Activated naive CD8-positive, alpha-beta T cell treated with anti-CD3 and anti-CD28 coated beads, Interleukin-2, amount 50 U/mL, for 24 hours (primary cell): ENCODE data around the gene GABRG3.
"Not testable (repeated sequence)": the region's sequence is repeated elsewhere in the genome, so short reads cannot be mapped to it uniquely, and the experiment has no call there.

Experiments used
- ATAC-seq: fragments of 150-1000 bp; cut with Tn5 transposase; one replicate; pipeline ENCODE4 v1.10.0; 2021
- DNase-seq: peaks from one replicate; pipeline ENCODE4 v3.0.0; 2021
- H3K27ac Mint-ChIP-seq: one replicate; pipeline ENCODE4 v1.8.0; 2021; ENCODE audit warnings: mild to moderate bottlenecking, mixed read lengths
- H3K27me3 Mint-ChIP-seq: one replicate; pipeline ENCODE4 v1.8.0; 2021; ENCODE audit warnings: mixed read lengths
- H3K36me3 Mint-ChIP-seq: one replicate; pipeline ENCODE4 v1.8.0; 2021; ENCODE audit warnings: low read depth, mixed read lengths
- H3K4me1 Mint-ChIP-seq: one replicate; pipeline ENCODE4 v1.8.0; 2021; ENCODE audit warnings: mixed read lengths
- H3K4me3 Mint-ChIP-seq: one replicate; pipeline ENCODE4 v1.8.0; 2021; ENCODE audit warnings: mild to moderate bottlenecking, moderate library complexity, mixed read lengths
- H3K9me3 Mint-ChIP-seq: one replicate; pipeline ENCODE4 v1.8.0; 2021; ENCODE audit warnings: mixed read lengths

Gene GABRG3

DNA sequence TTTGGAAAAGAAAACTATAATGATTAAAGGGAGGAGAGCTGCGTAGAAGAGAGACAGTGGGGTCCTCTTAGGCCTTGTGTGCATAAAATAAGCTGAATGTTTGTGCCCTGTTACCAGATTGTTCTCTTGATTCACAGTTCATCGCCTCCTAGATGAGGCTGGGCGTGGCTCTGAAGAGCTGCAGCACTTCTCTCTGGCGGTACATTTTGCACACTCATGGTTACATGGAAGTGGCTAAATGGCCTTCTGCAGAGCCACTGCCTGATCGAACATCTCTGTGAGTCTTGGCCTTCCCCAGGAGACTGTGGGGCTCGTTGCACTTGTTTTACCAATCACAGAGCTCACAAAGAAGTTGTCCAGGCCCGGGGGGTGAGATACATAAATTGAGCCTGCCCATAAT, 208.8 kb downstream of the GABRG3 start:
- H3K4me1 Mint-ChIP-seq = no peaks in the 10 kb centered on the region
- H3K4me3 Mint-ChIP-seq = no peak overlapping the region
- no peaks in the 10 kb centered on the region for H3K36me3 Mint-ChIP-seq
- no peaks in the 10 kb centered on the region for H3K27me3 Mint-ChIP-seq
- H3K27ac Mint-ChIP-seq = no peak overlapping the region
- DNase-seq (no peak), ATAC-seq (no peak)
- H3K9me3 Mint-ChIP-seq = peaks cover 23% of the 10 kb centered on the region

DNA sequence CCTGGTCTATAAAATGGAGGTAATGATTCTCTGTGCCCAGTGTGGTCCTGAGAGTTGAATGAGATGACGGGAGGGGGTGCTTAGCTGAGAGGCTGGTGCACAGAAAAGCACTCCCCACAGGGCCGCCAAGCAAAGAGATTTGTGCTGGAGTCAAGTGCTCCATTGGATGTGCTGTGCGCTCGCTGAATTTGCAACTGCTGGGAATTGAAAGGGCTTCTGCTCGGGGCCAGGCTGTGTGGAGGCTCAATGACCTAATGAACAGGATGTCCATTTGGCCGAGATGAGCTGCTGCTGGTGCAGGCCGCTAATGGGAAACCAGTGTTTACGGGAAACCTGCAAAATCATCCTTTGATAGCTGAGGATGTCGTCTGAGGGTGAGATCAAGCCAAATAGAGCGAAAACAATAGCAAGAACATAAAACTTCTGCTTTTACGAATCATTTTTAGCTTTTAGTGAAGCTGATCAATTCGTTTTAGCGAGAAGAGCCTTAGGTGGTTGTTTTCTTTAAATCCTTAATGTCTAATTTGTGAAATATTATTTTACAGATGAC, 211.7 kb downstream of the GABRG3 start:
- no peak overlapping the region for H3K4me3 Mint-ChIP-seq
- H3K27ac Mint-ChIP-seq = no peak overlapping the region
- ATAC-seq = no peak
- no peak for DNase-seq
- H3K36me3 Mint-ChIP-seq = no peaks in the 10 kb centered on the region
- H3K9me3 Mint-ChIP-seq = peaks cover 20% of the 10 kb centered on the region
- H3K27me3 Mint-ChIP-seq = no peaks in the 10 kb centered on the region
- no peaks in the 10 kb centered on the region for H3K4me1 Mint-ChIP-seq

DNA sequence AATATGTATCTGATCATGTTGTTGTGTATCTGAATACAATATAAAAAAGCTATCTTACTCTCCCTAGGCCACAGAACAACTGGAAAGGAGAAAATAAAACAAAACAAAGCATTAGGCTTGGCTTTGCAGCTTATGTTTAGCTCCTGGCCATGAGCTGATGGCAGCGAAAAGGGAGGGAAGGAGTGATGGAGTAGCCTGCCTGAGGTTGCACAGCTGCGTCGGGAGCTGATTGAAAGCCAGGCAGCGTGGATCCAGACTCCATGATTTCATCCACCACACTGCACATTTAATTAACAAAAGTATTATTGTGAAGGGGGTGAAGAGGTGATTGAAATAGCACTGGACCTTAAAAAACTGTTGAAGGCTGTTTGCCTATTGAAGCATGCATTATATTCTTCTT, 212.2 kb downstream of the GABRG3 start:
- no peak for DNase-seq
- Mint-ChIP-seq H3K4me1 (no peaks in the 10 kb centered on the region), H3K4me3 (no peak overlapping the region), H3K27me3 (no peaks in the 10 kb centered on the region), H3K9me3 (peaks cover 20% of the 10 kb centered on the region), H3K36me3 (no peaks in the 10 kb centered on the region), H3K27ac (no peak overlapping the region)
- no peak for ATAC-seq

DNA sequence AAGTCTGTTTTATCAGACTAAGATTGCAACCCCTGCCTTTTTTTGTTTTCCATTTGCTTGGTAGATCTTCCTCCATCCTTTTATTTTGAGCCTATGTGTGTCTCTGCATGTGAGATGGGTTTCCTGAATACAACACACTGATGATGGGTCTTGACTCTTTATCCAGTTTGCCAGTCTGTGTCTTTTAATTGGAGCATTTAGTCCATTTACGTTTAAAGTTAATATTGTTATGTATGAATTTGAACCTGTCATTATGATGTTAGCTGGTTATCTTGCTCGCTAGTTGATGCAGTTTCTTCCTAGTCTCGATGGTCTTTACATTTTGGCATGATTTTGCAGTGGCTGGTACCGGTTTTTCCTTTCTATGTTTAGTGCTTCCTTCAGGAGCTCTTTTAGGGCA, 220.5 kb downstream of the GABRG3 start:
- not testable (repeated sequence) for H3K4me3 Mint-ChIP-seq, DNase-seq, ATAC-seq, H3K27ac Mint-ChIP-seq, H3K4me1 Mint-ChIP-seq, H3K36me3 Mint-ChIP-seq, H3K27me3 Mint-ChIP-seq
- peaks cover 16% of the 10 kb centered on the region for H3K9me3 Mint-ChIP-seq

DNA sequence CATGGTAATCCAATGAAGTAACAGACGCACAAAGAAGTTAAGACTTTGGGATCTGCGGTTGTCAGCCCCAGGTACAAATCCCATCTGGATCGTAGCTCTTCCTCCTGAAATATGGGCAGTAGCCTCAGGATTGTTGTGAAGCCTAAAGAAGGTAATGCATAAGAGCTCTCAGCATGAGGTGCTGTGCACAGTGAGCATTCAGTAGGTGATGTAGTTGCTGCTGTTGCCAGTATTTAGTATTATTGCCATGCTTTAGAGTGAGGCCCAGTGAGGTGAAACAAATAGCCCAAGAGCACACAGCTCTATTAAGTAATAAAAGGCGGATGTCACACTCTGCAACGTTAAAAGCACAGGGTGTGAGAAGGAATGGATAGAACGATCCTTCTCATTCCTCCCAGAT, 225.7 kb downstream of the GABRG3 start:
- Mint-ChIP-seq H3K27me3 (no peaks in the 10 kb centered on the region), H3K9me3 (peaks cover 20% of the 10 kb centered on the region), H3K36me3 (no peaks in the 10 kb centered on the region), H3K27ac (no peak overlapping the region), H3K4me3 (no peak overlapping the region), H3K4me1 (no peaks in the 10 kb centered on the region)
- DNase-seq = no peak
- no peak for ATAC-seq

DNA sequence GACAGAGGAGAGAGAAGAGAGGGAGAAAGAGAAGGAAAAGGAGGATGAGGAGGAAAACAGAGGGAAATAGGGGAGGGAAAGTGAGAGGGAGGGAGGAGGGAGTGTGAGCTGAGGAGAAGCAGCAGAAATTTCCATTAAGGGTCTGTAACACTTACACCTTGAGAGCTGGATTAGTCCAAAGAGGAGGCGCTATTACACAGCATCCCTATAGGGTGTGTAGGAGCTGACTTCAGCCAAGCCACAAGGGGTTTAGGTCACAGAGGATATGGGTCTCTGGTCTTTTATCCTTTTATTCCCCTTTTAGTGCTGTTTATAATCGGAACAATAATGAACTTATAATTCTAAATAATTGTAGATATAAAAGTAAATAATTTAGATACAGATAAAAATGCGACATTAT, 230.4 kb downstream of the GABRG3 start:
- DNase-seq (no peak), ATAC-seq (no peak)
- no peaks in the 10 kb centered on the region for H3K4me1 Mint-ChIP-seq
- no peak overlapping the region for H3K4me3 Mint-ChIP-seq
- H3K27ac Mint-ChIP-seq = no peak overlapping the region
- no peaks in the 10 kb centered on the region for H3K27me3 Mint-ChIP-seq
- H3K9me3 Mint-ChIP-seq = peaks cover 24% of the 10 kb centered on the region
- H3K36me3 Mint-ChIP-seq = no peaks in the 10 kb centered on the region

DNA sequence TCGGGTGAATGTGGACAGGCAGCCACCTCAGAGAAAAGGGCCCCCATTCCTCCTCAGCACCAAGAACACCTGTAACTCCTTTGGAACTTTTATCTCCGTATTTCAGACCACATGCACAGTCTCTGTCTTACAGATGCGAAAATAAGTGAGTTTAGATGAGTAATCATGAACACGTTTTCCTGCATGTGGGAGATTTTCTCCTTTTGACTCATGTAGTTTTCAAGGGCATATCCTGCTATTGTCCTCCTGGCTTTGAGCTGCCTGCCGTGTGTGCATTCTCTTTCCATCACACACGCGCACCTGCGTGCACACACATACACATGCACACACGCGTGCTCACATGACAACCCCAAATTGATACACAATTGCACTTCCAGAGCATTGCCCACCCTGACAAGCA, 239.2 kb downstream of the GABRG3 start:
- H3K27ac Mint-ChIP-seq = no peak overlapping the region
- DNase-seq (no peak), ATAC-seq (no peak)
- no peak overlapping the region for H3K4me3 Mint-ChIP-seq
- peaks cover 17% of the 10 kb centered on the region for H3K9me3 Mint-ChIP-seq
- H3K36me3 Mint-ChIP-seq = no peaks in the 10 kb centered on the region
- no peaks in the 10 kb centered on the region for H3K27me3 Mint-ChIP-seq
- H3K4me1 Mint-ChIP-seq = no peaks in the 10 kb centered on the region

DNA sequence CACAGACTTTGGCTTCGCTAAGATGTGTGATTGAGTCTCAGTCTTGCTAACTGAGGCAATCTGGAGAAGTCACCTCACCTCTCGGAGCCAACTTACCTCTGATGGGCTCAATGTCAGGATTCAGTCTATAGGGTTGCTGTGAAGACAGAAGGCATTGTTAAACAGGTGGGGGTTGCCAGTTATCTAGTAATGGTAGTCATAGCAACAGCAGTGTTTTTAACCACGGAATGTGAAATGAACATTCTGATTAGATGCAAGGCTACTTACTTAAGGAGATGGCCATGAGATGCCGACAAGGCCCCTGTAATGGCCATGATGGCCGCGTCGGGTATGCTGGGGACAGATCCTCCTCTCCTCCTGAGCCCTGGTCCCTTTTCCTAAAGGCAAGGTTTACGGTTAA, 243.1 kb downstream of the GABRG3 start:
- Mint-ChIP-seq H3K4me3 (no peak overlapping the region), H3K4me1 (no peaks in the 10 kb centered on the region), H3K36me3 (no peaks in the 10 kb centered on the region), H3K9me3 (peaks cover 17% of the 10 kb centered on the region), H3K27me3 (no peaks in the 10 kb centered on the region), H3K27ac (no peak overlapping the region)
- DNase-seq (no peak), ATAC-seq (no peak)

DNA sequence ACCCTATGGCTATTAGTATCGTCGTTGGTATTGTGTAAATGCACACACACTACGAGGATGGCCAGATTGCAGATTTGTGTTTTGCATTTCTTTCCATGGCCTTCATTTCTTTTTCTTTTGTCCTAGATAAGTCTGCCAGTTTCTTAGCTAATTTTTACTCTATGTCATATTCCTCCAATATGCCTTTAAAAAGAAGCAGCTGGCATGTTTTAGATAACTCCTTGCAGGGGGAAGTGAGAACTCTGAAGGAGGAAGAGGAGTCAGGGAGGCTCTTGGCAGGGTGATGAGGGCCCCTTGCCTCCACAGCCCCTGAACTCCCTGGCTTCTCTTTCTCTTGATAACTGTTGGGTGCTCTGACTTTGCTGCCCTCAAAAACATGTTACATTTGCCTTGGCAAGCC, 244.0 kb downstream of the GABRG3 start:
- DNase-seq (no peak), ATAC-seq (no peak)
- Mint-ChIP-seq H3K4me1 (no peaks in the 10 kb centered on the region), H3K36me3 (no peaks in the 10 kb centered on the region), H3K27ac (no peak overlapping the region), H3K9me3 (peaks cover 17% of the 10 kb centered on the region), H3K27me3 (no peaks in the 10 kb centered on the region), H3K4me3 (no peak overlapping the region)

DNA sequence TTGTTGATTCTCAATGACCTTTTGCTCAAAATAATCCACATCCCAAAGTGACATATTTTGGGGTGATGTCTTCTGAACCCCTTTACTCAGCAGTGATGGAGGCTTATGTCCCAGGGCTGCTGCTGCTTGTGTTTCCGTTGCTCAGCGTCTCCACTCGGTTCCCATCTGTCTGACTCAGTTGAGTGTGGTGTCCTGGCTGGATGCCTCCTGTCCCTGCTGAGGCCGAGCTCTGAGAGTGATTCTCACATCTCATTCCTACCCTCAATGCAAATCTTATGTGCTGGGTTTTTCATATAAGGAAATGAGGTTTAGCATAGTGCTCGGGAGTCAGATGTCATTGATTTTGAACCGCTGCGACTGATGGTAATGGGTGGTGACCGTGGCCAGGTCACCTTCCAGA, 247.4 kb downstream of the GABRG3 start:
- no peak for ATAC-seq
- H3K4me3 Mint-ChIP-seq = no peak overlapping the region
- no peaks in the 10 kb centered on the region for H3K4me1 Mint-ChIP-seq
- peaks cover 7% of the 10 kb centered on the region for H3K9me3 Mint-ChIP-seq
- no peak overlapping the region for H3K27ac Mint-ChIP-seq
- DNase-seq = no peak
- no peaks in the 10 kb centered on the region for H3K36me3 Mint-ChIP-seq
- no peaks in the 10 kb centered on the region for H3K27me3 Mint-ChIP-seq

DNA sequence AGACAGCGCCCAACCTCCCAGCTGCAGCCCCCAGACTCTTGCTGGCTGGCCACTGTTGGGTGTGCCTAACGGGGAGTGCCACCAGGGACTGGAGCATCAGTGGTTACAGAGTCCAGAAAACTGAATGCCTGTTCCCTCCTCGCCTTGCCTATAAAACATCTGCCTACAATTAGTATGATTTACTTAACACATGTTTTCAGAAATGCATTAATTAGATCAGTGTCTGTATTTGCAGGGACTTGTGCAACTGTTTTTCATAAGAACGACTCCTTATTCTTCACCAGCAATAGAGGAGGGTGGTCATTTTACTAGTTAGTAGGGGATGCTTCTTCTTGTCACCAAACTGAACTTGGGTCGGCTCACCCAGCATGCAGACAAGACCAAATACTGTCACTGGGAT, 248.7 kb downstream of the GABRG3 start:
- Mint-ChIP-seq H3K27me3 (no peaks in the 10 kb centered on the region), H3K4me3 (no peak overlapping the region), H3K4me1 (no peaks in the 10 kb centered on the region), H3K9me3 (peaks cover 7% of the 10 kb centered on the region), H3K36me3 (no peaks in the 10 kb centered on the region), H3K27ac (no peak overlapping the region)
- ATAC-seq (no peak), DNase-seq (no peak)

DNA sequence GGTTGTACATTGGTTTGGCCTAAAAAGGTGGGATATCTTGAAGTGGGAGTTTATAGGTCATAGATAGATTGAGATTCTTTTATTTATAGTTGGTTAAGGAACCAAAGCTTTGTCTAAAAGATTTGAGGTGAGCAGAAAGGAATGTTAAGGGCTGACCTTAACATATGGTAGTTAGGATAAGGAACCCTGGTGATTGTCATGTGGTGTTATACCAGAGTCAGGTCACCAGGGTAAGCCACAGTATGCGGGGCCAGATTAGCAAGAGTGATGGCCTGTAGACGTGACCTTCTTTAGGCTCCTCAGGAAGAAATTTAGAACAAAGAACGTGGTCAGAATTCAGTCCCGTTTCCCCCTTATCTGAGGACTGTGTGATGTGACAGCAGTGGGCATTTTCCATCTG, 249.2 kb downstream of the GABRG3 start:
- ATAC-seq (no peak), DNase-seq (no peak)
- no peaks in the 10 kb centered on the region for H3K4me1 Mint-ChIP-seq
- no peak overlapping the region for H3K27ac Mint-ChIP-seq
- no peak overlapping the region for H3K4me3 Mint-ChIP-seq
- H3K9me3 Mint-ChIP-seq = peaks cover 7% of the 10 kb centered on the region
- H3K36me3 Mint-ChIP-seq = no peaks in the 10 kb centered on the region
- no peaks in the 10 kb centered on the region for H3K27me3 Mint-ChIP-seq

DNA sequence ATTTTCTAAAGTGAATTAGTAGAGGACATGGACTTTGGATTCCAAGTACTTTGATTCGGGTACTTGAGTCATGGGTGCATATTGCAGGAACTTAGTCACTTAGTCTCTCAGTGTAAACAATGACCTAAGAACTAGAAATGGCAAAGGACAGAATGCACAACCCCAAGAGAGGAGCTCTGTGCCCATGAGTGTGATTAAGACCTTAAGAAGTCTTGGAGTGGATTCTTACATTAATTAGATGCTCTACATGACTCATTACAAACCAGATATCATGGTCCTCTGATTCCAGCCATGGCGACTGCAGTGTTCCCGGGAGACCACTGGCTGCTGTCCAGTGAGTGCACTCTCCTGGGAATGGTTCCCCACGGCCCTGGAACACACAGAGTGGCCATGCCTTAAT, 251.5 kb downstream of the GABRG3 start:
- DNase-seq (no peak), ATAC-seq (no peak)
- Mint-ChIP-seq H3K27me3 (no peaks in the 10 kb centered on the region), H3K4me3 (no peak overlapping the region), H3K4me1 (no peaks in the 10 kb centered on the region), H3K9me3 (peaks cover 2% of the 10 kb centered on the region), H3K36me3 (no peaks in the 10 kb centered on the region), H3K27ac (no peak overlapping the region)

DNA sequence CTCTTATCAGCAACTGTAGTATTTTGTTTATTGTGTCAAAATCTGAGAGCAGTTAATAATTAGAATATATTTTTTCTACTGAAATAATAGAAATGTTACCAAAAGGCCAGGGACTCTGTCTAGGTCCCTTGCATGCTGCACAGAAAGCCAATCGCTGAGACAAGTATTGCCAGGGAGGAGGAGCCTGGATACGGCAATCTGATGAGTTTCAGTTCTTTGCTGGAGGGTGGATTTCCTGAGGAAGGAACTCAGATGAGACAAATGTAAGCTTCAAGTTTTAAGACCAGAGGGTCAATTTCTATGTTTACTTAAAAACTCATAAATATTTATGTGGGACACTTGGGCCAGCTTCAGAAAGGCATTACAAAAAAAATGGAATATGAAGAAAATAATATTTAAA, 252.2 kb downstream of the GABRG3 start:
- no peak overlapping the region for H3K4me3 Mint-ChIP-seq
- no peak overlapping the region for H3K27ac Mint-ChIP-seq
- ATAC-seq (no peak), DNase-seq (no peak)
- no peaks in the 10 kb centered on the region for H3K36me3 Mint-ChIP-seq
- H3K4me1 Mint-ChIP-seq = no peaks in the 10 kb centered on the region
- H3K9me3 Mint-ChIP-seq = peaks cover 2% of the 10 kb centered on the region
- H3K27me3 Mint-ChIP-seq = no peaks in the 10 kb centered on the region

DNA sequence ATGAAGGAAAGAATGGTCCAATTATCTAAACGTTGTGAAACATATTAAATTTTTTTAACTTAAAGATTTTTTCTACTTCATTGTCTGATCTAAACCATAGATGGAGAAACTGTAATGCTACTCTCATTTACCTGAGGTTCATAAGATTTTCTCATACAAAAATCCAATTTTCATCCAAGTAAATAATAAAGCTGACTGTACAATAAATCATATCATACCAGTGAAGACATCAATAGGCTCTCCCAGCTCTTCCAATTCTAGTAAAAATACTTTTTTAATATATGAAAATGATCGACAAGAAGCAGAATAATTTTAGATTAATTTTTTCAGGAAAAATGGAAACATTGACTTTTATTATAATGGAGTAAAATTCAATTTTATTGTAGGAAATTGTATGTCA, 260.8 kb downstream of the GABRG3 start:
- no peak overlapping the region for H3K4me3 Mint-ChIP-seq

DNA sequence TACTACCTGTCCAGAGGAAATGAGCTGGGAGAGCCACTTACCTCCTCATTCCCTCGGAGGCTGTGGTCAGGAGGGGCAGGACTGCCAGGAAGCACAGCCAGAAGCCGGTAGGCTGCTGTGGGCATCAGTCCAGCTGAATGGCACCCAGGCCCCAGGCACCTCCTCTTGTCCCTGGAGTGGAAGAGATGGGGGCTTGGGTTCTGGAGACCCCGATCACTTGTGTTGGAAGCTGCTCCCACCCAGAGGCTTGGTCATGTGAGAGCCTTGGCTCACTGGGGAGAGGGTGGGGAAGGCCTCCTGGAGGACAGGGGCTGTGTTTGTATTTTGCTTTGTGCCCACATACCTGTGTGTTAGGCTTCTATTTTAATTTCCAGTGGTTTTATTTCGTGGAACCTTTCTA, 261.9 kb downstream of the GABRG3 start:
- Mint-ChIP-seq H3K27me3 (no peaks in the 10 kb centered on the region), H3K27ac (no peak overlapping the region), H3K4me1 (no peaks in the 10 kb centered on the region), H3K4me3 (no peak overlapping the region), H3K36me3 (no peaks in the 10 kb centered on the region), H3K9me3 (peaks cover 6% of the 10 kb centered on the region)
- DNase-seq (no peak), ATAC-seq (no peak)

More for the DNA sequence above, 260.8 kb downstream of the GABRG3 start:
- no peaks in the 10 kb centered on the region for H3K4me1 Mint-ChIP-seq
- peaks cover 4% of the 10 kb centered on the region for H3K9me3 Mint-ChIP-seq
- H3K27me3 Mint-ChIP-seq = no peaks in the 10 kb centered on the region
- H3K36me3 Mint-ChIP-seq = no peaks in the 10 kb centered on the region
- no peak for DNase-seq
- no peak overlapping the region for H3K27ac Mint-ChIP-seq
- ATAC-seq = no peak
